GM12878 (cell line): ENCODE data around the gene C1RL. TPM values are rescaled to one million over a fixed set of nuclear protein-coding genes. Genes with fewer than 3 reads are reported as not detected.

Source experiments
- ATAC-seq: fragments of 200-7000 bp; cut with Tn5 transposase; 3 replicates; pipeline ENCODE4 v1.9.1; 2020; ENCODE audit warnings: mild to moderate bottlenecking, moderate library complexity
- BruUV-seq: library from RNA; stranded (reverse); fragments of 400-500 nt; replicated peaks from 2 replicates; lab custom pipeline; 2021; lab: Mats Ljungman, UMichigan
- CTCF ChIA-PET: fragments of 300-600 bp; sonication (Branson Sonifier 250); formaldehyde crosslinking; extraction: SDS; loops from one replicate; lab custom pipeline; 2021; ENCODE audit warnings: inconsistent platforms; lab: Yijun Ruan, JAX
- POLR2A ChIA-PET: fragments of 350-600 bp; formaldehyde crosslinking; extraction: SDS; loops from one replicate; lab custom pipeline; 2021; ENCODE audit warnings: inconsistent platforms; lab: Charles Lee
- RAD21 ChIA-PET: fragments of 300-600 bp; sonication (Branson Sonifier 250); formaldehyde crosslinking; loops from one replicate; lab custom pipeline; 2023; ENCODE audit warnings: antibody characterized with exemption; ENCODE audit not compliant: unreplicated experiment; lab: Charles Lee
- SMC1A ChIA-PET: fragments of 300-600 bp; sonication (Branson Sonifier 250); formaldehyde crosslinking; loops from one replicate; lab custom pipeline; 2023; ENCODE audit not compliant: unreplicated experiment, uncharacterized antibody; lab: Charles Lee
- DNase-seq: peaks from one replicate; pipeline ENCODE4 v3.0.0-alpha.2; 2011; ENCODE audit warnings: low read depth, low spot score
- FAIRE-seq: peaks from 3 replicates; lab custom pipeline; 2011; peaks lifted over from hg19 to GRCh38; lab: Jason Lieb, UNC
- H2AFZ ChIP-seq: 2 replicates; pipeline ENCODE4 v1.6.0; 2011; ENCODE audit warnings: low read depth, low read length, control low read depth; ENCODE audit not compliant: control insufficient read depth
- H3K27ac ChIP-seq: 2 replicates; pipeline ENCODE4 v1.5.1; 2011; ENCODE audit warnings: control low read depth; ENCODE audit not compliant: control insufficient read depth, insufficient read depth
- H3K27me3 ChIP-seq, 2 experiments: replicated peaks in 1 of 2; 2 replicates each; pipeline versions ENCODE4 v1.6.0 to v1.6.1; 2011; ENCODE audit warnings: low read length in 1 of 2; ENCODE audit not compliant: control insufficient read depth in 2 of 2, insufficient read depth in 2 of 2
- H3K36me3 ChIP-seq, 2 experiments: 2 replicates each; pipeline ENCODE4 v1.5.1; 2011; ENCODE audit warnings: low read length in 1 of 2; ENCODE audit not compliant: control insufficient read depth in 2 of 2, insufficient read depth in 2 of 2
- H3K4me1 ChIP-seq: 2 replicates; pipeline ENCODE4 v1.6.1; 2011; ENCODE audit warnings: mild to moderate bottlenecking, low read length, moderate library complexity, mixed read lengths; ENCODE audit not compliant: control insufficient read depth, insufficient read depth
- H3K4me2 ChIP-seq: 2 replicates; pipeline ENCODE4 v1.6.0; 2011; ENCODE audit warnings: control low read depth; ENCODE audit not compliant: control insufficient read depth, insufficient read depth
- H3K4me3 ChIP-seq: fragments of 200-600 bp; sonication (generic); 2 replicates; pipeline ENCODE4 v1.5.1; 2016
- H3K79me2 ChIP-seq: 2 replicates; pipeline ENCODE4 v1.6.0; 2011; ENCODE audit warnings: low read length; ENCODE audit not compliant: control insufficient read depth, insufficient read depth
- H3K9ac ChIP-seq: 2 replicates; pipeline ENCODE4 v1.8.0; 2011; ENCODE audit warnings: low read length, control low read depth, mixed read lengths; ENCODE audit not compliant: control insufficient read depth, insufficient read depth
- H3K9me3 ChIP-seq: replicated peaks from 3 replicates; pipeline ENCODE4 v1.5.1; 2011; ENCODE audit warnings: mild to moderate bottlenecking, low read length; ENCODE audit not compliant: control insufficient read depth, insufficient read depth
- H4K20me1 ChIP-seq: 2 replicates; pipeline ENCODE4 v1.6.0; 2011; ENCODE audit not compliant: control insufficient read depth, insufficient read depth
- EP300 ChIP-seq, 2 experiments: fragments of 150-350 bp in 1 of 2; IDR thresholded peaks; 2 replicates each; pipeline ENCODE4 v1.6.1; 2011 to 2012; ENCODE audit warnings: low read depth in 2 of 2, low read length in 2 of 2, borderline replicate concordance in 1 of 2, improper control_type of control experiment in 1 of 2, inconsistent platforms in 1 of 2; ENCODE audit not compliant: control insufficient read depth in 1 of 2
- EZH2 ChIP-seq: IDR thresholded peaks from 2 replicates; pipeline ENCODE4 v1.6.1; 2012; ENCODE audit warnings: low read depth, mild to moderate bottlenecking, control low read depth, inconsistent platforms, low read length, borderline replicate concordance; ENCODE audit not compliant: control insufficient read depth
- IKZF1 ChIP-seq: fragments of 450-650 bp; conservative IDR thresholded peaks from 2 replicates; pipeline ENCODE4 v1.6.1; 2017; ENCODE audit warnings: antibody characterized with exemption, mild to moderate bottlenecking
- JUND ChIP-seq: IDR thresholded peaks from 2 replicates; pipeline ENCODE4 v1.6.1; 2012; ENCODE audit warnings: low read depth, mild to moderate bottlenecking, low read length, improper control_type of control experiment, moderate library complexity
- KDM1A ChIP-seq: fragments of 200-600 bp; sonication (generic); IDR thresholded peaks from 2 replicates; pipeline ENCODE4 v1.6.1; 2016; ENCODE audit warnings: borderline replicate concordance
- MXI1 ChIP-seq: fragments of 150-350 bp; IDR thresholded peaks from 2 replicates; pipeline ENCODE4 v1.6.1; 2011; ENCODE audit warnings: low read depth, mild to moderate bottlenecking, inconsistent platforms, low read length, improper control_type of control experiment
- PAX5 ChIP-seq: IDR thresholded peaks from 2 replicates; pipeline ENCODE4 v1.6.1; 2011; ENCODE audit warnings: low read depth, low read length, borderline replicate concordance
- RBBP5 ChIP-seq: fragments of 200-600 bp; sonication (generic); conservative IDR thresholded peaks from 2 replicates; pipeline ENCODE4 v1.6.1; 2016
- SMAD1 ChIP-seq: fragments of 450-650 bp; IDR thresholded peaks from 2 replicates; pipeline ENCODE4 v1.6.1; 2018; ENCODE audit warnings: mild to moderate bottlenecking, low read depth; ENCODE audit not compliant: partially characterized antibody
- SMC3 ChIP-seq: IDR thresholded peaks from 2 replicates; pipeline ENCODE4 v1.6.1; 2011; ENCODE audit warnings: low read length, improper control_type of control experiment, borderline replicate concordance
- SPI1 ChIP-seq: IDR thresholded peaks from 2 replicates; pipeline ENCODE4 v1.6.1; 2011; ENCODE audit warnings: low read depth, mild to moderate bottlenecking, low read length, moderate library complexity, borderline replicate concordance; ENCODE audit not compliant: insufficient read depth
- TCF3 ChIP-seq: IDR thresholded peaks from 2 replicates; pipeline ENCODE4 v1.6.1; 2012; ENCODE audit warnings: low read depth, mild to moderate bottlenecking, low read length, borderline replicate concordance; ENCODE audit not compliant: insufficient read depth
- YBX1 ChIP-seq: fragments of 450-650 bp; IDR thresholded peaks from 2 replicates; pipeline ENCODE4 v1.6.1; 2016; ENCODE audit warnings: antibody characterized with exemption
- ZZZ3 ChIP-seq: IDR thresholded peaks from 2 replicates; pipeline ENCODE4 v1.6.1; 2011; ENCODE audit warnings: low read depth; ENCODE audit not compliant: control insufficient read depth, insufficient read length
- WGBS: methylation state at CpG from one replicate; pipeline ENCODE4 v1.1.6; 2016; ENCODE audit warnings: low lambda C conversion rate; ENCODE audit not compliant: insufficient replicate concordance, insufficient coverage; ENCODE audit errors: missing lambda C conversion rate; 5-methylcytosine and 5-hydroxymethylcytosine counted together
- in situ Hi-C: fragments of 300-500 bp; cut with MboI; formaldehyde crosslinking; loops from 9 replicates; pipeline ENCODE4 v1.14.3; 2018; ENCODE audit warnings: mixed read lengths
- intact Hi-C: fragments of 100-400 bp; cut with micrococcal nuclease; formaldehyde crosslinking; loops from one replicate; pipeline ENCODE4 v1.14.2; 2022; ENCODE audit not compliant: unreplicated experiment
- polyA plus RNA-seq, 11 experiments: library from polyadenylated mRNA; depleted of rRNA in 4 of 11; unstranded in 6 of 11; stranded (reverse) in 5 of 11; fragments of >200 nt; fragmentation: Nextera tagmentation in 4 of 11; fragmentation: Illumina TruSeq in 1 of 11; extraction: Ambion mirVana in 4 of 11; extraction: Trizol in 1 of 11; gene quantifications; 1 replicate in 1 of 11; 2 replicates in 10 of 11; pipeline versions ENCODE4 v1.2.1 to v1.2.3, GENCODE V29; 2011 to 2016; ENCODE audit warnings: inconsistent platforms in 2 of 11, missing spikeins in 2 of 11, low read depth in 1 of 11
- total RNA-seq, 4 experiments: library from RNA; depleted of rRNA in 3 of 4; stranded (reverse); fragments of >200 nt in 3 of 4; fragmentation: Illumina TruSeq in 1 of 4; extraction: Trizol in 1 of 4; gene quantifications; 2 replicates each; pipeline versions ENCODE4 v1.2.1 to v1.2.3, GENCODE V29; 2013 to 2021
- TF ChIP-seq, protein P1 (sequence below): IDR thresholded peaks from 2 replicates; pipeline ENCODE4 v1.6.1; 2012; ENCODE audit warnings: low read depth, low read length, improper control_type of control experiment
- TF ChIP-seq, protein P2 (sequence below): fragments of 450-650 bp; IDR thresholded peaks from 2 replicates; pipeline ENCODE4 v1.6.1; 2017; ENCODE audit warnings: low read depth, mild to moderate bottlenecking, moderate library complexity
- TF ChIP-seq, protein P3 (sequence below): fragments of 150-350 bp; IDR thresholded peaks from 2 replicates; pipeline ENCODE4 v1.6.1; 2014; ENCODE audit warnings: mild to moderate bottlenecking, low read depth, low read length

Gene C1RL
- total and polyA plus RNA-seq, 10 of the 15 experiments (the other 5 are each of a cell fraction or from before 2014, with no cell fraction given) = 1.3 to 12.8 (median 8.1) TPM

DNA sequence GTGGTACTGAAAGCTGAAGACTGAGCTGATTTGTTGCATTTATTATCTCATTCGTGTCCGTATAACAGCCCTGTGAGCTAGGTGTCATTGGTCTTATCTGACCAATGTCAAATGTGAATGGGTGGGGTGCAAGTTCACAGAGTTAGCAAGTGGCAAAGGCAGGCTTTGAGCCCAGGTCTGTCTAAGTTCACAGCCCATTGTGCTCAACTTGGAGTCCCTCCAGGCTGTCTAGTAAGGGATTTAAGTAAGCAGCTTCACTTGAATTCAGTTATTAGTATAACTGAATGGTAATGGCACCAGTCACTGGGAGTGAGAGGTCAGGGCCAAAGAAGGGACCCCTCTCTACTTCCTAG, 40.0 kb downstream of the C1RL start:
- RAD21 ChIA-PET = no interaction called here
- intact Hi-C loops (no loop called here), in situ Hi-C loops (no loop called here)
- CTCF ChIA-PET = interaction anchor here (2.0 kb wide), 1 partner anchor 57 kb away, joined by 6 read pairs; no protein-coding TSS in a partner anchor
- no peak overlapping the region for H3K4me2 ChIP-seq
- no peaks in the 10 kb centered on the region; the same call in 1 of the 2 replicates for H4K20me1 ChIP-seq
- H3K9ac ChIP-seq = no peak overlapping the region
- peaks cover 0 to 3% of the 10 kb centered on the region in 2 experiments; a peak in 2 of 4 replicates for H3K27me3 ChIP-seq
- TF ChIP-seq PAX5 (no peak), SMC3 (no peak), ZZZ3 (no peak), KDM1A (no peak), EP300 (IDR thresholded peaks at IDR 0.05; ENCODE audit: borderline replicate concordance in 1 of 2, control insufficient read depth in 1 of 2, low read depth in 2 of 2, low read length in 2 of 2) (no peak), RBBP5 (no peak), JUND (no peak), TCF3 (no peak), IKZF1 (no peak), SPI1 (no peak), MXI1 (no peak), YBX1 (no peak), EZH2 (no peak), SMAD1 (no peak)
- TF ChIP-seq, protein P1, sequence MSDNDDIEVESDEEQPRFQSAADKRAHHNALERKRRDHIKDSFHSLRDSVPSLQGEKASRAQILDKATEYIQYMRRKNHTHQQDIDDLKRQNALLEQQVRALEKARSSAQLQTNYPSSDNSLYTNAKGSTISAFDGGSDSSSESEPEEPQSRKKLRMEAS = no peak
- TF ChIP-seq, protein P2, sequence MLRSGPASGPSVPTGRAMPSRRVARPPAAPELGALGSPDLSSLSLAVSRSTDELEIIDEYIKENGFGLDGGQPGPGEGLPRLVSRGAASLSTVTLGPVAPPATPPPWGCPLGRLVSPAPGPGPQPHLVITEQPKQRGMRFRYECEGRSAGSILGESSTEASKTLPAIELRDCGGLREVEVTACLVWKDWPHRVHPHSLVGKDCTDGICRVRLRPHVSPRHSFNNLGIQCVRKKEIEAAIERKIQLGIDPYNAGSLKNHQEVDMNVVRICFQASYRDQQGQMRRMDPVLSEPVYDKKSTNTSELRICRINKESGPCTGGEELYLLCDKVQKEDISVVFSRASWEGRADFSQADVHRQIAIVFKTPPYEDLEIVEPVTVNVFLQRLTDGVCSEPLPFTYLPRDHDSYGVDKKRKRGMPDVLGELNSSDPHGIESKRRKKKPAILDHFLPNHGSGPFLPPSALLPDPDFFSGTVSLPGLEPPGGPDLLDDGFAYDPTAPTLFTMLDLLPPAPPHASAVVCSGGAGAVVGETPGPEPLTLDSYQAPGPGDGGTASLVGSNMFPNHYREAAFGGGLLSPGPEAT = no peak
- TF ChIP-seq, protein P3, sequence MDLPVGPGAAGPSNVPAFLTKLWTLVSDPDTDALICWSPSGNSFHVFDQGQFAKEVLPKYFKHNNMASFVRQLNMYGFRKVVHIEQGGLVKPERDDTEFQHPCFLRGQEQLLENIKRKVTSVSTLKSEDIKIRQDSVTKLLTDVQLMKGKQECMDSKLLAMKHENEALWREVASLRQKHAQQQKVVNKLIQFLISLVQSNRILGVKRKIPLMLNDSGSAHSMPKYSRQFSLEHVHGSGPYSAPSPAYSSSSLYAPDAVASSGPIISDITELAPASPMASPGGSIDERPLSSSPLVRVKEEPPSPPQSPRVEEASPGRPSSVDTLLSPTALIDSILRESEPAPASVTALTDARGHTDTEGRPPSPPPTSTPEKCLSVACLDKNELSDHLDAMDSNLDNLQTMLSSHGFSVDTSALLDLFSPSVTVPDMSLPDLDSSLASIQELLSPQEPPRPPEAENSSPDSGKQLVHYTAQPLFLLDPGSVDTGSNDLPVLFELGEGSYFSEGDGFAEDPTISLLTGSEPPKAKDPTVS = no peak
- no peak for DNase-seq
- H3K27ac ChIP-seq = no peak overlapping the region
- no peak overlapping the region for H2AFZ ChIP-seq
- H3K4me3 ChIP-seq = no peak overlapping the region
- no peaks in the 10 kb centered on the region for H3K9me3 ChIP-seq
- H3K4me1 ChIP-seq = no peaks in the 10 kb centered on the region
- FAIRE-seq = no peak
- H3K79me2 ChIP-seq = no peaks in the 10 kb centered on the region
- POLR2A ChIA-PET = no interaction called here
- SMC1A ChIA-PET = interaction anchor here (1.3 kb wide), 1 partner anchor 13 kb away, joined by 4 read pairs; no protein-coding TSS in a partner anchor
- no peak for ATAC-seq
- WGBS = 60% methylated on average over 2 of the region's 2 CpGs
- BruUV-seq = no TSS peak
- H3K36me3 ChIP-seq = no peaks in the 10 kb centered on the region
